ENCODE data around the gene DNAAF9. TPM values are rescaled to one million over a fixed set of nuclear protein-coding genes. Genes with fewer than 3 reads are reported as not detected.

DNAAF9 gene
- total RNA-seq, 4 donors from 2014 or later: 7.1 to 11.5 (median 8.4) TPM

DNA sequence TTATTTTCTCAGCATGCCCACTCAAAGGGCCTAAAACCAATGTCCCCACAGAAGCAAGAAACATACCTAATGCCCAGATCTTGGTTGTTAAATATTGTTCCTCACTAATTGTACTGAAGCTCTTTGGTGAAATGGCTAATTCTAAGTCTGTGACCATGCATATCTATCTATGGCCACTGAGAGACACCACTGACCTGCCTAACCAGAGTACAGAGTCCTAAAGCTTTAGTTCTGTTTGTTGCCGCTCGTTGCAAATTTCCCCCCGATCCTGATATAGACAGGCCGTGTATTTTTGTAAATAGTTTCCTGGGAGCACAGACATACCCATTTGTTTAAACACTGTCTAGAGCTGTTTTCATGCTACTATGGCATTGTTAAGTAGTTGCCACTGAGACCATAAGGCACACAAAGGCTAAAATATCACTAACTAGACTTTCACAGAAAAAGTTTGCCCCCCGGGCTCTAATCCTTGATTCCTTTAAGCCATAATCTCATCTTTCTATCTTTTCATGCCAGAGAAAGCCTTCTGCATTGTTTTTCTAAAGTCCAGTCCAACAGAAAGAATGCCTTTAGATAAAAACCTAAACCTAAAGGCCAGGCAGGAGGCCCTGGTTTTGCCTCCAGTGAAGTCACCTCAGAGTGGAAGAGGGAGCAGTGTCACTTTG lies 48.7 kb downstream of the DNAAF9 start:
- H3K4me3 ChIP-seq (ENCODE audit: low read depth, poor library complexity, severe bottlenecking): no peak overlapping the region
- TF ChIP-seq, protein P1, sequence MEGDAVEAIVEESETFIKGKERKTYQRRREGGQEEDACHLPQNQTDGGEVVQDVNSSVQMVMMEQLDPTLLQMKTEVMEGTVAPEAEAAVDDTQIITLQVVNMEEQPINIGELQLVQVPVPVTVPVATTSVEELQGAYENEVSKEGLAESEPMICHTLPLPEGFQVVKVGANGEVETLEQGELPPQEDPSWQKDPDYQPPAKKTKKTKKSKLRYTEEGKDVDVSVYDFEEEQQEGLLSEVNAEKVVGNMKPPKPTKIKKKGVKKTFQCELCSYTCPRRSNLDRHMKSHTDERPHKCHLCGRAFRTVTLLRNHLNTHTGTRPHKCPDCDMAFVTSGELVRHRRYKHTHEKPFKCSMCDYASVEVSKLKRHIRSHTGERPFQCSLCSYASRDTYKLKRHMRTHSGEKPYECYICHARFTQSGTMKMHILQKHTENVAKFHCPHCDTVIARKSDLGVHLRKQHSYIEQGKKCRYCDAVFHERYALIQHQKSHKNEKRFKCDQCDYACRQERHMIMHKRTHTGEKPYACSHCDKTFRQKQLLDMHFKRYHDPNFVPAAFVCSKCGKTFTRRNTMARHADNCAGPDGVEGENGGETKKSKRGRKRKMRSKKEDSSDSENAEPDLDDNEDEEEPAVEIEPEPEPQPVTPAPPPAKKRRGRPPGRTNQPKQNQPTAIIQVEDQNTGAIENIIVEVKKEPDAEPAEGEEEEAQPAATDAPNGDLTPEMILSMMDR (IDR thresholded peaks at IDR 0.05): no peak
- TF ChIP-seq POLR2A (IDR thresholded peaks at IDR 0.05): no peak
- WGBS, 2 donors: 92 to 95% methylated on average over 5 of the region's 5 CpGs
- intact Hi-C loops (cut with DNase I; ENCODE audit: low total_unique reads): no loop called here
- DNase-seq (ENCODE audit: low spot score in 2 of 2): no peak

Other genes with a start within 250 kb of the DNAAF9 start
- 10 to 100 TPM; 14.3 to 18.1 (median 15.9) TPM for gene FASTKD5, start 247.8 kb downstream of the DNAAF9 start, total RNA-seq
- 10 to 100 TPM in 3 of 4 donors, 1 to 10 TPM in 1; 6.1 to 12.7 (median 11.9) TPM for gene UBOX5, start 247.8 kb downstream of the DNAAF9 start, total RNA-seq
- 1 to 10 TPM; 4.4 to 9.7 (median 7.7) TPM for gene LZTS3, start 234.1 kb downstream of the DNAAF9 start, total RNA-seq
- 100 to 1,000 TPM in 1 of 4 donors, 10 to 100 TPM in 3; 53.6 to 109 (median 89.0) TPM for gene DDRGK1, start 203.0 kb downstream of the DNAAF9 start, total RNA-seq
- gene ITPA, start 198.2 kb downstream of the DNAAF9 start, total RNA-seq: 10 to 100 TPM; 39.3 to 55.8 (median 46.8) TPM
- 10 to 100 TPM in 3 of 4 donors, 1 to 10 TPM in 1; 4.5 to 26.0 (median 14.0) TPM for gene SLC4A11, start 168.5 kb downstream of the DNAAF9 start, total RNA-seq
- gene ATRN, start 63.3 kb upstream of the DNAAF9 start, total RNA-seq: 10 to 100 TPM; 18.2 to 34.6 (median 28.4) TPM

Measured in lower leg skin (tissue), 4 donors.